A673 (cell line): ENCODE results near the gene TENM3. TPM values are rescaled to one million over a fixed set of nuclear protein-coding genes. Genes with fewer than 3 reads are reported as not detected.

Experiments
- BruUV-seq: library from RNA; stranded (reverse); fragments of 400-500 nt; replicated peaks from 2 replicates; lab custom pipeline; 2021; lab: Mats Ljungman, UMichigan
- CTCF ChIA-PET: fragments of 300-600 bp; sonication (Branson Sonifier 250); formaldehyde crosslinking; loops from one replicate; lab custom pipeline; 2022; ENCODE audit warnings: antibody characterized with exemption; lab: Charles Lee
- POLR2A ChIA-PET: fragments of 300-600 bp; sonication (Branson Sonifier 250); formaldehyde crosslinking; loops from one replicate; lab custom pipeline; 2022; ENCODE audit warnings: antibody characterized with exemption; ENCODE audit not compliant: low non-redundant PET; lab: Charles Lee
- DNase-seq: peaks from one replicate; pipeline ENCODE4 v3.0.0-alpha.2; 2015; ENCODE audit warnings: low spot score
- H3K27ac ChIP-seq: fragments of 200-600 bp; sonication (generic); 2 replicates; pipeline ENCODE4 v1.5.1; 2016; ENCODE audit warnings: mixed run types, low read depth, mild to moderate bottlenecking, mixed read lengths, antibody characterized with exemption, low read length; ENCODE audit not compliant: poor library complexity, severe bottlenecking
- H3K27me3 ChIP-seq: fragments of 200-600 bp; sonication (generic); replicated peaks from 2 replicates; pipeline ENCODE4 v1.6.1; 2017; ENCODE audit warnings: mixed run types, low read depth, mild to moderate bottlenecking, mixed read lengths, antibody characterized with exemption, low read length; ENCODE audit not compliant: insufficient read depth, poor library complexity
- H3K36me3 ChIP-seq: fragments of 200-600 bp; sonication (generic); 2 replicates; pipeline ENCODE4 v1.6.1; 2016; ENCODE audit warnings: mixed run types, mild to moderate bottlenecking, mixed read lengths, antibody characterized with exemption, low read length; ENCODE audit not compliant: insufficient read depth, poor library complexity, severe bottlenecking
- H3K4me1 ChIP-seq: fragments of 200-600 bp; sonication (generic); 2 replicates; pipeline ENCODE4 v1.6.1; 2017; ENCODE audit warnings: mixed run types, mild to moderate bottlenecking, mixed read lengths, antibody characterized with exemption, low read length; ENCODE audit not compliant: insufficient read depth, poor library complexity, severe bottlenecking
- H3K4me3 ChIP-seq: fragments of 200-600 bp; sonication (generic); 2 replicates; pipeline ENCODE4 v1.5.1; 2016; ENCODE audit warnings: low read depth, mixed run types, mild to moderate bottlenecking, mixed read lengths, low read length; ENCODE audit not compliant: poor library complexity, severe bottlenecking
- H3K9me3 ChIP-seq: fragments of 200-600 bp; sonication (generic); 2 replicates; pipeline ENCODE4 v1.6.1; 2016; ENCODE audit warnings: mixed run types, low read depth, mild to moderate bottlenecking, mixed read lengths, antibody characterized with exemption, low read length; ENCODE audit not compliant: poor library complexity, severe bottlenecking
- CTCF ChIP-seq: fragments of 300-800, 200-600 bp; sonication (generic); conservative IDR thresholded peaks from 2 replicates; pipeline ENCODE4 v1.5.1; 2017; ENCODE audit warnings: low read depth, mild to moderate bottlenecking, antibody characterized with exemption, low read length, moderate library complexity, mixed read lengths
- EZH2 ChIP-seq: fragments of 200-600 bp; sonication (generic); IDR thresholded peaks from 2 replicates; pipeline ENCODE4 v1.6.1; 2017; ENCODE audit warnings: borderline replicate concordance, low read depth, mild to moderate bottlenecking, mixed read lengths, antibody characterized with exemption, low read length; ENCODE audit not compliant: poor library complexity, severe bottlenecking
- intact Hi-C: fragments of 100-400 bp; cut with micrococcal nuclease; formaldehyde crosslinking; loops from one replicate; pipeline ENCODE4 v1.10.0; 2022; ENCODE audit not compliant: unreplicated experiment
- total RNA-seq: library from RNA; stranded (reverse); gene quantifications from 2 replicates; pipeline ENCODE4 v1.2.3, GENCODE V29; 2021

The TENM3 gene
- total RNA-seq, 1 experiment from 2014 or later = 26.4 TPM

GRCh38 chr4:182840108-182840507 lies 596.9 kb downstream of the TENM3 start:
- TF ChIP-seq EZH2 = no peak
- TF ChIP-seq CTCF = no peak
- Histone ChIP-seq H3K36me3 (no peaks in the 10 kb centered on the region), H3K4me1 (no peaks in the 10 kb centered on the region), H3K27ac (no peak overlapping the region), H3K4me3 (no peak overlapping the region), H3K27me3 (no peaks in the 10 kb centered on the region), H3K9me3 (no peaks in the 10 kb centered on the region)
- CTCF ChIA-PET = no interaction called here
- BruUV-seq = no TSS peak
- POLR2A ChIA-PET = no interaction called here
- no peak for DNase-seq
- intact Hi-C loops = no loop called here

- no peak overlapping the region for H3K4me3 ChIP-seq
- no peaks in the 10 kb centered on the region for H3K9me3 ChIP-seq
- no peaks in the 10 kb centered on the region for H3K27me3 ChIP-seq
- no peak overlapping the region for H3K27ac ChIP-seq
- BruUV-seq = no TSS peak
- no peak for DNase-seq
- TF ChIP-seq EZH2 = no peak
- no peak for TF ChIP-seq CTCF
- H3K4me1 ChIP-seq = no peaks in the 10 kb centered on the region
- ChIA-PET CTCF (no interaction called here), POLR2A (no interaction called here)
- H3K36me3 ChIP-seq = no peaks in the 10 kb centered on the region
- intact Hi-C loops = no loop called here
Measured at GRCh38 chr4:182842104-182842600, 599.0 kb downstream of the TENM3 start.

DNA sequence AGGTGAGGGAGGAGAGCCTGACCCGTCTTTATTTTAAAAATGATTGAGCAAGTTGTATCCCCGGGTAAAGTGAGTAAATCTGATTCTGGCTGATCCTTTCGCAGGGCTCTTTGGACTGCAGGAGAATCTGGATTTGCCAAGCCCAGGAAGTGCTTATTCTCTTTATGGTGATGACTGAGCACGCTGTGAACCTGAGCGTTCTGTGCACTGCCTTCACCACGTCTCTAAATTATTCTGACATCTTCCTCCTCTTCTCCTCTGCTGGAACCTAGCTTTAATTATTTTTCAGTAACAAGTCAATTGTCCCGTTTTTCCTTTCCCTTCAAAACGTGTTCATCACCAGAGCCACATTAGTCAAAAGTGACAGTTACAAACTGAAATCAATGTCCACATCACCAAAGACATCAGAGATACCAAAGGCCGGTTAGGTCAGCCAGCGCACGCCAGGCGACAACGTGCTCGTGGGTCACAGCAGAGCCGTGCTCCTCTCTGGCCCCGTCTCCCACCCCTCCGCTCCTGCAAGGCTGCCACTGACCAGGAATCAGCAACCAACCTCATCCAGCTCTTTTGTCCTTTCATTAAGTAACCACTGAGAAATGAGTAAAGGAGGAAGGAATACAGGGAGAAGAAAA lies 599.7 kb downstream of the TENM3 start:
- ChIA-PET CTCF (no interaction called here), POLR2A (no interaction called here)
- no peak overlapping the region for H3K27ac ChIP-seq
- no peaks in the 10 kb centered on the region for H3K27me3 ChIP-seq
- H3K9me3 ChIP-seq = no peaks in the 10 kb centered on the region
- TF ChIP-seq EZH2 = no peak
- no TSS peak for BruUV-seq
- intact Hi-C loops = no loop called here
- no peaks in the 10 kb centered on the region for H3K4me1 ChIP-seq
- no peaks in the 10 kb centered on the region for H3K36me3 ChIP-seq
- no peak for DNase-seq
- H3K4me3 ChIP-seq = no peak overlapping the region

GRCh38 chr4:182843808-182844325 lies 600.7 kb downstream of the TENM3 start:
- Histone ChIP-seq H3K4me1 (no peaks in the 10 kb centered on the region), H3K27ac (no peak overlapping the region), H3K9me3 (no peaks in the 10 kb centered on the region), H3K27me3 (no peaks in the 10 kb centered on the region), H3K36me3 (no peaks in the 10 kb centered on the region), H3K4me3 (no peak overlapping the region)
- CTCF ChIA-PET = no interaction called here
- intact Hi-C loops = no loop called here
- no TSS peak for BruUV-seq
- POLR2A ChIA-PET = no interaction called here
- TF ChIP-seq CTCF (no peak), EZH2 (no peak)
- no peak for DNase-seq
